HG03066 (cell line): ENCODE results near the gene PLXNA3.

ENCODE experiments used
- ATAC-seq: cut with Tn5 transposase; IDR thresholded peaks from one replicate; pipeline ENCODE4 v1.9.1; 2021; ENCODE audit warnings: low read depth; ENCODE audit not compliant: unreplicated experiment

PLXNA3 gene

GRCh38 chrX:154476821-154477220, 18.7 kb downstream of the PLXNA3 start:
- ATAC-seq = no peak

- ATAC-seq = no peak
Observed at GRCh38 chrX:154477891-154478477, 19.9 kb downstream of the PLXNA3 start.

- ATAC-seq = peak; percentile 84
Observed at GRCh38 chrX:154478728-154479622, 20.9 kb downstream of the PLXNA3 start, which contains the start of gene LAGE3. TSS of gene LAGE3 (minus strand) at chrX:154479281. CDS start at chrX:154478915, 366 bp downstream.

GRCh38 chrX:154481195-154481594, 23.1 kb downstream of the PLXNA3 start:
- ATAC-seq = no peak

- ATAC-seq = no peak
Observed at GRCh38 chrX:154481911-154482601, 24.0 kb downstream of the PLXNA3 start.

GRCh38 chrX:154482786-154483185, 24.7 kb downstream of the PLXNA3 start:
- ATAC-seq = no peak

GRCh38 chrX:154483325-154483724, 25.2 kb downstream of the PLXNA3 start:
- no peak for ATAC-seq

- no peak for ATAC-seq
Observed at GRCh38 chrX:154484255-154485149, 26.4 kb downstream of the PLXNA3 start.

- ATAC-seq = no peak
Observed at GRCh38 chrX:154485150-154486051, 27.3 kb downstream of the PLXNA3 start.

GRCh38 chrX:154486052-154486395, 27.9 kb downstream of the PLXNA3 start:
- ATAC-seq = no peak

GRCh38 chrX:154486396-154487207, 28.5 kb downstream of the PLXNA3 start, which contains the start of gene UBL4A:
TSS of gene UBL4A (minus strand) at chrX:154486615. CDS start at chrX:154486584, 31 bp downstream.
- no peak for ATAC-seq

GRCh38 chrX:154487518-154488290, 29.6 kb downstream of the PLXNA3 start:
- ATAC-seq = no peak

- ATAC-seq = no peak
Observed at GRCh38 chrX:154488336-154489075, 30.4 kb downstream of the PLXNA3 start.

- no peak for ATAC-seq
Observed at GRCh38 chrX:154489182-154489581, 31.1 kb downstream of the PLXNA3 start.

- ATAC-seq = peak; percentile 8
Observed at GRCh38 chrX:154490021-154490413, 31.9 kb downstream of the PLXNA3 start.

GRCh38 chrX:154490414-154491083, 32.5 kb downstream of the PLXNA3 start, which contains the start of gene SLC10A3:
TSS of gene SLC10A3 (minus strand) at chrX:154490629. CDS start at chrX:154488940, 1,689 bp downstream.
- peak; percentile 80 for ATAC-seq
